Lung microvascular endothelial cell (primary cell): ENCODE measurements around the gene CHID1. TPM values are rescaled to one million over a fixed set of nuclear protein-coding genes. Genes with fewer than 3 reads are reported as not detected.
A peak's percentile ranks its signal among the peaks of the same experiment; 100 is the strongest.

ENCODE experiments used
- DNase-seq, 2 donors: peaks; one replicate each; pipeline versions ENCODE4 v3.0.0 to v3.0.0-alpha.2; 2010; ENCODE audit warnings: low read depth in 2 of 2
- total RNA-seq: library from RNA; depleted of rRNA; stranded (reverse); fragments of >200 nt; gene quantifications from 2 replicates; pipeline ENCODE4 v1.2.1, GENCODE V29; 2014

CHID1 gene
- total RNA-seq, 1 donor from 2014 or later, result 42.3 TPM

DNA sequence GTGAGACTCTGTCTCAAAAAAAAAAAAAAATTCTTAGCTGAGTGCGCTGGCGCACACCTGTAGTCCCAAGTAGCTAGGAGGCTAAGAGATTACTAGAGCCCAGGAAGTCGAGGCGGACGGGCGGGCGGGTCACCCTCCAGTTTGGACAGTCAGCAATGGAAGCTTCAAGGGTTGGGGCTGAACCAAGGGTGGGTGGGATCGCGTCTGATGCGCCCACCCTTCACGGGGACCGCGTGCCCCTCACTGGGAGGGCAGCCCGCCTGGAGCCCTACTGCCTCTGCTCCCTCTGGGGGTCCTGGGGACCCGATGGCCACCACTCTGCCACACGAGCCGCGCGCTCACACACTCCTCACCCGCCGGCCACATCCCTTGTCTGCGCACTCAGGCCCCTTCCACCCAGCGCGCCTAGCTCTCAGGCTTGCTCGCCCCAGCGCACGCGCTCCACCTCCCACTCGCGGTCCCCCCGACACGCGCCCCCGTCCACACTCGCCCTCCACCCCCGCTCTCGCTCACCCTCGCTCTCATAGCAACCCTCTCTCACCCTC lies 494 bp downstream of the CHID1 start:
- DNase-seq, result no peak

DNA sequence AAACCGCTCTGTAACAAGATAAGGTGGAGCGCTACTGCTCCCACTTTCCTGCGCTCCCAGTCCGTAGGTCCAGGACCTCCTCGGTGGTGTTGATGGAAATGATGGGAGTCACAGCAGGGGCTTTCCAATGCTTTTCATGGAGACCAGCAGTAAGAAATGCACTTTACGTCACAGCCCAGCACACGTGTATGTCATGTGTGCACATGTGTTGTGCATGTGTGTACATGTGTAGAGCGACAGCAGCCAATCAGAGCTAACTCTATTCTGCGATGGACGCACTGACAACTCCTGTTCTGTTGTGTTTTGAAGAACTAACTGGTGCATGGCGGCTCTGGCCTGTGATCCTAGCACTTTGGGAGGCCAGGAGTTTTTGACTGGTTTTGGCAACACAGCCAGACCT lies 1.2 kb downstream of the CHID1 start:
- DNase-seq, result no peak

DNA sequence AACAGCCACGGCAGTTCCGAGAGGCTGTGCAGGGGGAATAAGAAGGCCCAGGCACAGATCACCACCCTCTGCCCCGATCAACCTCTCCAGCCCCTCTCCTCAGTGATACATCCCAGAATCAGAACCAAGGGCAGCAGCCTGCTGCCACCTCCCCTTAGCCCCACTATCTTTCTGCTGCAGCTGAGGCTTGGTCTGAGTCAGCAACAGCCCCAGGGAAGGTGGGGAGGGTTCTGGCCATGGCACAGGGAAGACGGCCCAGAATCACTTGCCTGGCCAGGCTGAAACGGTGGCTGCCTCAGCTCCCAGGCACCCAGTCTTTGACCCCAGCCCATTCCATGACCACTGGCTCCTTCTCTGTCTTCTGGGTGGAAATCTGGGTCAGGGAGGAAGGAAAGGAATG lies 2.3 kb downstream of the CHID1 start:
- DNase-seq, result no peak

DNA sequence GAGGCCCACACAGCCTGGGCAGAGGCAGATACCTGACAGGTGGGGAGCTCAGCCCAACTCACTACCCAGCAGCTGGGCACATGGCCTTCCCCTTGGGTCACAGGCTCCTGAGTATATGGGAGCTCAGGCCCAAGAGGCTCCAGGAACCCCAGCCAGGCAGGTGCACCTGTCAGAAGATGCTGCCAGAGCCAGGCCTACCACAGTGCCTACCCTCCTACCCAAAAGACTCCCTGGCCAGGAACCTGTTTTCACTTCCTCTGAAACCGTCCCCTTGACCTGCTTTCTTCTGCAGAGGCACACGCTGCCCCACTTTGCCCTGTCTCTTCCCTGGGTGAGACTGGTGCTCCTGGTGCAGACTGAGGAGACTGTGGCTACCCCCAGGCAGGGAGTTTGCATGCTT lies 2.9 kb downstream of the CHID1 start:
- DNase-seq, result no peak

DNA sequence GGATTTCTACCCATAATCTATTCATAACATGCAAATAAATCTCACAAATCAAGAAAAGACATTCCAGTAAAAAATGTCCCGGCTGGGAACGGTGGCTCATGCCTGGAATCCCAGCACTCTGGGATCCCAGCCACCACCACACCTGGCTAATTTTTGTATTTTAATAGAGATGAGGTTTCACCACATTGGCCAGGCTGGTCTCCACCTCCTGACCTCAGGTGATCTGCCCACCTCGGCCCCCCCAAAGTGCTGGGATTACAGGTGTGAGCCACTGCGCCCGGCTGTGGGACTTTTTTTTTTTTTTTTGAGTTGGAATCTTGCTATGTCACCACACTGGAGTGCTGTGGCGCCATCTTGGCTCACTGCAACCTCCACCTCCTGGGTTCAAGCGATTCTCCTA lies 4.7 kb downstream of the CHID1 start:
- DNase-seq, result no peak

DNA sequence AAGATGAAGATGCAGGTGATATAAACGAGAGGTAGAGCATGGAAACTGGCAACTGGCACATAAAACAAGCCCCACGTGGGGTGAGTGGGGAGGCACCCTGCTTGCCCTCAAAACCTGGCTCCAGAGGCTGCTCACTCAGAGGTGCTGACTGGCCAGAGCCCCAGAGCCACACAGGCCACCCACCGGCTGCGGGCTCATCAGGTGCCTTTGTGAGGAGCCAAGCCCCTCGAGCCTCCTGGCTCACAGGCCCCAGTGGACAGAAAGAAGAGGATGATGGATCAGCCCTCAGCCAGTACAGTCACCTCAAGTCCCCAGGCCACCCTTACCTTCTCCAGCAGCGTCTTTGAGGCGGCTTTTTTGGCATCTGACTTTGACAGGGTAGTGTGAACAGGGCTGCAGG lies 6.2 kb downstream of the CHID1 start:
- no peak for DNase-seq

DNA sequence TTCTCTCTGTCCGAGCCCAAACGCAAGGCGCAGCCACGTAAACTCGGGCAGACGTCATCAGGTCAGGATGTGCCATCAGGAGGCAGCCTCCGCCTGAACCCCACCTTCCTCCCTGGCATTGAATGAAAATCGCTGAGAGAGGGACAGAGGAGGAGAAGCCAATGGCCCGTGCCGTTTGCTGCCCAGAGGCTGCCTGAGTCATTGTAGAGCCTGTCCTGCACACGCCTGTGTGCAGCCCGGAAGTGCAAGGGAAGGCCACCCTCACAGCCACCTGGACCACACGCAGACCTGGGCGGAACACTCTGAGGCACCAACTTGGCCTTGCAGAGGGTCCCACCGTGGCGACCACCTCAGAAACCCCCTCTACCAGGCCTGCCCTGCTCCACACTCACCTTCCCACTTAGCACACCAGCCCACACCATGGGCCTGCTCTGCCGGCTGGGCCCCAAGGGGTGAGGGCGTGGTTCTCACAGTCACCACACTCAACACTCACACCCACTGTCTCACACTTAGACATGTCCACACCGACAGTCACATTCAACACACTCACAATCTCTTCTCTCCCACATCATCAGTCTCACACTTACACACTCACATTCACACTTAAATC lies 9.1 kb downstream of the CHID1 start:
- DNase-seq, result no peak

DNA sequence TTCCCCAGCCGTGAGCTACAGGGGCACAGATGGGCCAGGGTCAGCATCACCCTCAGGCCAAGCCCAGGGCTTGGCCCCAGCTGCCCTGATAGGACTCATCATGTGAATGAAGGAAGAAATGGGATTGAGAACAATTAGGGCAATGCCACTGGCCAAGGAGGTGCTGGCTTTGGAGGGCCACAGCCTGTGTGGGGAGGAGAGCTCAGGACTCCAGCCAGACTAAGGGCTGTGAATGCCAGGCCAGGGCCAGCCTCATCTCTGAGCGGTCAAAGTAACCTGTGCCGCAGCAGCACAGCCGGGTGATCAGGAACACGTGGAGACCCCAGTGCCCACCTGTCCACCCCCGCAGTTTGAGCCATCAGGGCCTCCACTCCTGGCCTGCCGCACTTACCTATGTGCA lies 10.1 kb downstream of the CHID1 start:
- no peak for DNase-seq

DNA sequence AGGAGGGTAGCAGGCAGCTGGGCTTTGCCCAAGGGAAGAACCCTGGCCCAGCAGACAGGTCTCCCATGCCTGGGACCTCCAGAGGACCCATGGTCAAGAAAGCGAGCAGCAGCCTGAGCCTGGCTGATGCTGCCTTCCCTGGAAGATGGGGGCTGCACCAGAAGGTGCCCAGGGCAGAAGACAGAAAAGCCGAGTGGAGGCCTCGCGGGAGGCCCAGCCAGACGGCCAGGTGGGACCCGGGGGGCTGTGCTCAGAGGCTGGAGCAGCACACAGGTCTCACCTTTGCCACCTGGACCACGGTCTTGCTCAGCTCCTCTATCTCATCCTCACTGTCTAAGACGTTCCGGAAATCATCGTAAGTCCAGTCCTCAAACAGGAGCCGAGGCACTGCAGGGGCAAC lies 10.9 kb downstream of the CHID1 start:
- no peak for DNase-seq

DNA sequence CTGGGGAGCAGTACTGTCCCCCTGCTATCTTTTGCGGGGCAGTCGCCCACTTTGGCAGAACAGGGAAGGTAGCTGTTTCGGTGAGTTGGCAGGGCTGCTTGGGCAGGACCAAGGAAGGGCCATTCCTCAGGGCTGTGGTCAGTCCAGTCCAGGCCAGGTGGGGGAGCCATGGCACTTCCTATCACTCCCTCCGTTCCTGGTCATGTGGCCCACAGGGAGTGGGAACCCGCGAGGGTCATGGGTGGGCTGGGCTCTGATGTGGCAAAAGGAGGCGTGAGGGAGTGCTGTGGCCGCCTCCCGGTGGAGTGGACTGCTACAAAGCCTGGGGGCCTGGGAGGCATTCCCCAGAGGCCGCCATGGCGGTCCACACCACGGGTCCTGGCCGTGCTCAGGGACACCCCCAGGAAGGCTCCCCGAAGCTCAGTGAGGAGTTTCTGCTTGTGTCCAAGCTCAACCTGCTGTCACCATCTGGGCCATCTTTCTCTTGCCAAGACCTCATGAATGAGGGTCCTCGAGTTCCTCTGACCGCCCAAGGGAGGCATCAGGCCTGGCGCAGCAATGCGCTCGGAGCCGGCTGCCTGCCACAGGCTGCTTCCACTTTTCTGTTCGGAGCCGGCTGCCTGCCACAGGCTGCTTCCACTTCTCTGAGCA lies 11.9 kb downstream of the CHID1 start:
- DNase-seq, result peak; percentile 27 to 46

DNA sequence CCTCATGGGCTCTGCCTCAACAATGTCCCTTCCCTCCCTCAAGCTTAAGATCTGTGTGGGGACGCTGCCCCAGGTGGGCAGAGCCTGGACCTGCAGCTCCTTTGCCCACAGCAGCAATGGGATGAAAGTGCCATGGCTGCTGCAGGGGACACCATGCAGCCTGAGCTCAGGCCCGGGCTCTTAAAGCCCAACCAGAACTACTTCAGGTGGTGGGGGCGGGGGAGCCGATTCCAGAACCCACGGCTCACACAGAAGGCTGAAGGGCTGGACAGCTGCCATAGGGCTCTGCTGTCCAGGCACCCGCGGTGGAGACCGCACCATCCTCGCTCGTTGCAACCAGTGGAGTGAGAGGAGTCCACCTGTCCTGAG lies 12.5 kb downstream of the CHID1 start:
- DNase-seq, result peak; percentile 37 to 66

DNA sequence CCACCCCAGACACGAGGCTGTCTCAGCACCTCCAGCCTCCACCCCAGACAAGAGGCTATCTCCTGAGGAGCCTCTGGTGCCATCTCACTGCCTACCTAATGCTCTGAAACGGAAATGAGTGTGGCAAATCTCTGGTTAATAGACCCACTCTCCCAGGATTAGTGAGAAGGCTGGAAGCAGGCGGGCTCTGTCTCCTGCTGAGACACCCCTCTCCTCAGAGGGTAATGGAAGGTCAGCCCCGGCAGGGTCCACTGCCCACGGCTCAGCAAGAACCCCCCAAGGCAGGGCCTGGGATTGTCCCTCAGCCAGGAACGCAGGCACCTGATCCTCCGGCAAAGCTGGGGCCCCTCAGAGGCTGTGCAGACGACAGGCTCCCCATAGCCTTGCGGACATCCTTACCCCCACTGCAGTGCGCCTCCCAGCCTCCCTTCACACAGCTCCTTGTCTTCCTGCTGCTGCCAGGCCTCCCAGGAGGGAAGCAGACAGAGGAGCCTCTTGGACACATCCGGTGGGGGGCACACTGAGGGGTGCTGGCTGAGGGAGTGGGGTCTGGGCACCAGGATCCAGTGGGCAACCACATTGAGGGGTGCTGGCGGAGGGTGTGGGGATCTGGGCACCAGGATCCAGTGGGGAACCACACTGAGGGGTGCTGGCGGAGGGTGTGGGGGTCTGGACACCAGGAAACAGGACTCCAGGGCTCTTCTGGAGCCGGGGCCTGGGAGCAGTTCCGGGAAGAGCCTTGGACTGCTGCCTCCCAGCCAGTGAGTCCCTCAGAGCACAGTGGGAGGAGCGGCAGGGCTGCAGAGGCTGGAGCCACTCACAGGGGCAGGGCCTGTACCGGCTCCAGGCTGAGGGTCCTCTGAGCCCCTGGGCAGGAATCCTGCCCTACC lies 13.1 kb downstream of the CHID1 start:
- no peak for DNase-seq

DNA sequence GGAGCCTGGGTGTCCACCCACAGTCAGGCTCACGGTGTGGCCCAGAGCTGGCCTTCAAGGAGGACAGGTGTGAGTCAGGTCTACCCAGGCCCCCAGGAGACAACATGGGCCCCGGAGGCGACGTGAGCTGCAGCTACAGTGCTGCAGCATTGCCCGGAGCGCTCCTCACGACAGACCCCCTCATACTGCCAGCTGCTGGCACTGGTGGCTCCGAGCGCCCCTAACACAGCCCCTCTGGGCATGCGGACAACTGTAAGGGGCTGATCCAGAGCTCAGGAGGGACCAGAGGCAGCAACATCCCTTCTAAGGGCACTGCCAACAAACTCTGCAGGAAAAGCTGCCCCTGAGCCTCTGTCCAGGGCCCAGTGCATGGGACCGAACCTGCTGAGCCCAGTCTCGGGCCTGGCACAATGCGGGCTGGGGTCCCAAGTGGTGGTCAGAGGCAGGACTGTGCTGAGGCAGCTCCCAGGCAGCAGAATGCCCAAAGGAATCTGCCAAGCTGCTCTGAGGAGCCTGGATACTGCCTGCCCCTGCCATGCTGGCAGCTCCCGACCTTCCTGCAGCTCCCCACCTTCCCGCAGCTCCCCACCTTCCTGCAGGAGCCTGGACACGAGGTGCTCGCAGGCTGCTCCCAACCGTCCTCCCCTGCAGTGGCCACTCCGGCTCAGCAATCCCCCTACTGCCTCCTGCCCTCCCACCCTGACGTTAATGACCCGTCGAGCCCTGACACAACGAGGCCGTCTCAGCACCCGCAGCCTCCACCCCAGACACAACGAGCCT lies 15.1 kb downstream of the CHID1 start:
- no peak for DNase-seq

DNA sequence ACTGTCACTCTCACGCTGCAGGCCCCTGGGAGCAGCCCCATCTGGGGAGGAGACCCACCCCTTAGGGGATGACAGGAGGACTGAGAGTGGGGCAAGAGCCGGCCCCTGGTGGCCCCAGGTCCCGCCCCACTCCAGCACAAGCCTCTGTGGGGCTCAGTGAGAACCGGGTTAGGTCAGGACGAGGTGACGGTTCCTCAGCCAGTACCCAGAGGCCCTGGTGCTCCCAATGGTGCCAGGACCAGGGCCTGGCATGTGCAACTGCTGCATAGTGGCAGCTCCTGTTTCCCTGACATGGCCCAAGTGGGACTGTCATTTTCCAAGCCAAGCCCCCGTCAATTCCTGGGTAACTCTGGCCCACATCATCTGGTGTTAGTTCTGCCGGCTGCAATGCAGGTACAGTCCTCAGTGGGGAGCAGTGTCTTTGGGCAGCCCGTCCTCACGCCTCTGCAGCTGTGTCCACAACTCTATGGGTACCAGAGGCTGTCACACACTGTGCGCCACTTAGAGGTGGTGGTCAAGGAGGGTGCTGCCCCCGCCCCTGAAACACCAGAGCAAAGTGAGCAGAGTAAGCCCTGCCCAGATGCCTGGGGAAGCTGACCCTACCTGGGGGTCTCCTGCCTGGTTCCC lies 15.9 kb downstream of the CHID1 start:
- DNase-seq, result no peak

DNA sequence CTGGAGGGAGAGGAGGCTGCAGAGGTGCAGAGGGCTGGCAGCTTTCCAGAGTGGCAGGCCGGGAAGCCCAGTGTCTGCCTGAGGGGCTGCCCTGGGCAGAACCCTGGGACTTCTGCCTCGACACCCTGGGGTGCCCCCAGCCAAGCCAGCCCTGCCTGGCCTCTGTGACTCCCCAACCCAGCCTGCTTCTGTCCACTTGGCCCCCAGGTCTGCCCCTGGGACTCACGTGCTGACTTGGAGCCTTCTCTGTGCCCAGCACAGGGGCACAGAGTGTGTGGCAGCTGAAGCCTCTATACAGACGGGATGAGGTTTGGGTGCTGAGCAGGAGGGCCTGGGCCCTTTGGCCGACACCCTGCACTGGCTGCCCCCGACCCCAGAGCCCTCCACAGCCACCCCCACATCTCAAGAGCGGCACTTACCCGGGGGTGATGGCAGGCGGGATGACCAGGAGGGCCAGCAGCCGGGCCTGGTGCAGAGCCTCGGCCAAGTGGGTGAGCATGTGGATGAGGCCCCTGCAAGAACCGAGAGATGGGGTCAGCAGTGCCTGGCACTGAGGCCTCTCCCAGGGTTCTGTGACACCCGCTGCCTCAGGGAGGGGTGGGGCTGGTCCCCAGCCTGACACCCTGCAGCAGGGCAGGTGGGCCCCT lies 17.5 kb downstream of the CHID1 start:
- no peak for DNase-seq

DNA sequence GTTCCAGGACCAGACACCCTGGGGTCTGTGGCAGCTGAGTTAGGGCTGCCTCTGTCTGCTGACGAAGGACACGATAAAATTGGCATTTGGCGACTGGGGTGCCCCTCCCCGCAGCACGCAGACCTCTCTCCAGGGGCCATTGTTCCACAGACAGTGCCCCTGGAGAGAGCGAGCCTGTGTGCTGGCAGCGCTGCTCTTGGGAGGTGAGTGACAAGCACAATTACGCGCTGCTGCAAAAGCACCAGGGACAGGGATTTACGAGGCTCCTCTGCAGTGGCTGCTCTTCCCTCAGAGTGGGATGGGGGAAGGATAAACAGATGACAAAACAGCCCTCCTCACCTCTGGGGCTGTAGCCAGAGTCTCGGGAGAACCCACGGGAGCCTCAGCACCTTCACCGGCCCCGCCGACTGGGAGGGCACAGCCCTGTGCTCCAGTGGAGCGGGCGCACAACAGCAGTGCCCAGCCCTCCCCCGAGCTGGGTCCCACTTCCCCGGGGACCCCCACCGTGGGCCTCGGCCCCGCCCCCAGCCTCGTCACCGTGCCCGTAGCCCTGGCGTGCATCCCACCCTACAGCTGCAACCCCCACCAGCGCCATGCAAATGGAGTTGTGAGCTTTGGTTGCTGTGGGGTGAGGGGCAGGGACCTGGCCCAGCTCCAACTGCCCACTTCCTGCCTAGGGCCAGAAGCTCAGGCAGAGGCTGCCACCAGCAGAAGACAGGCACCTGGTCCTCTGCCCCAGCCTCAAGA lies 19.6 kb downstream of the CHID1 start:
- DNase-seq, result no peak

DNA sequence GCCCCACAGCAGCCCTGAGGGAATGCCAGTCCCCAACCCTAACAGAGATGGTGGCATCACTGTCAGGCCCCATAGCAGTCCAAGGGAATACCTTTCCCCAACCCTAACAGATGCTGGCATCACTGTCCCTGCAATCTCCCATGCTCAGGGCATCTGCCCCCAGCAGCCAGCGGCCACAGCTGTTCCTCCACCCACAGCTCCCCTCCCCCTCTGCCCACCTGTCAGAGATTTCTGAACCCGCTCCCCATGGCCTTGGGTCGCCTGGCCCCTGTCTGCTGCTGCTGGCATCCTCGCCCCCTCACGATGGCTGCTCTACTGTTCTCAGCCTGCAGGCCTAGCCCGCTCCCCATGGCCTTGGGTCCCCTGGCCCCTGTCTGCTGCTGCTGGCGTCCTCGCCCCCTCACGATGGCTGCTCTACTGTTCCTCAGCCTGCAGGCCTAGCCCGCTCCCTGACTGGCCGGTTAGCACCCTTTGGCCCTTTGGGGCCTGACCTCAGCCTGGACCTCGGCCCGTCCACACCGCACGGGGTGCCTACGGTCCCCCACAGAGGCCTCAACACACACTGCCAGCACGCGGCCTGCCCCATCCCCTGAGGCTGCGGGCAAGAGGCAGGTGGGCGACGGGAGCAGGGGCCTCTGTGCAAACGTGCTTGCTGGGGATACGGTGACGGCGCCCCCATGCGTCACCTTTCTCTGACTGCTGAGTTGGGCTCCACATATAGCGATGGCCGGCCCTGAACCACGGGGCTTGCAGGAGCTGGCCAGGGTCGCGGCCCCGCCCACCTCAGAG lies 20.7 kb downstream of the CHID1 start:
- no peak for DNase-seq

DNA sequence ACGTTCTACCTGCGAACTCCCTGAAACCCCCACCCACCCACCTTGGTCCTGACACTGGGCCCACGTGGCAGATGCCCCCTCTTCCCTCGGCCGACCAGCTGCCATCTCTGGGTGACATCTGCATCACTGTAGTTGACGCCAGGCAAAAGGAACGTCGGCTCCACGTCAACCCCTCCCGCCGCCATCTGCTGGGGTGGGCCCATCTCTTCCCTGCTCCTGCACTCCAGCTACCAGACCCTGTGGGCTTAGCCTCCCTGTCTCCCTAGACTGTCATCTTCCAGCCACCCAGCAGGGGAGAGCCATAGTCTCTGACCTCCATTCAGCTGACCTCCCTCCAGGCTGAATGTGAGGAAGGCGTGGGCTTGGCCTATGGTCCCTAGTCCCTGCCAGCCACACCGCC lies 21.4 kb downstream of the CHID1 start:
- no peak for DNase-seq
